Astrocyte of the hippocampus (primary cell): ENCODE measurements around the gene EXOC4.
"Not testable (repeated sequence)": the region's sequence is repeated elsewhere in the genome, so short reads cannot be mapped to it uniquely, and the experiment has no call there.

Experiments
- DNase-seq: peaks from one replicate; pipeline ENCODE4 v3.0.0; 2011; ENCODE audit warnings: low read depth, low spot score

The EXOC4 gene

DNA sequence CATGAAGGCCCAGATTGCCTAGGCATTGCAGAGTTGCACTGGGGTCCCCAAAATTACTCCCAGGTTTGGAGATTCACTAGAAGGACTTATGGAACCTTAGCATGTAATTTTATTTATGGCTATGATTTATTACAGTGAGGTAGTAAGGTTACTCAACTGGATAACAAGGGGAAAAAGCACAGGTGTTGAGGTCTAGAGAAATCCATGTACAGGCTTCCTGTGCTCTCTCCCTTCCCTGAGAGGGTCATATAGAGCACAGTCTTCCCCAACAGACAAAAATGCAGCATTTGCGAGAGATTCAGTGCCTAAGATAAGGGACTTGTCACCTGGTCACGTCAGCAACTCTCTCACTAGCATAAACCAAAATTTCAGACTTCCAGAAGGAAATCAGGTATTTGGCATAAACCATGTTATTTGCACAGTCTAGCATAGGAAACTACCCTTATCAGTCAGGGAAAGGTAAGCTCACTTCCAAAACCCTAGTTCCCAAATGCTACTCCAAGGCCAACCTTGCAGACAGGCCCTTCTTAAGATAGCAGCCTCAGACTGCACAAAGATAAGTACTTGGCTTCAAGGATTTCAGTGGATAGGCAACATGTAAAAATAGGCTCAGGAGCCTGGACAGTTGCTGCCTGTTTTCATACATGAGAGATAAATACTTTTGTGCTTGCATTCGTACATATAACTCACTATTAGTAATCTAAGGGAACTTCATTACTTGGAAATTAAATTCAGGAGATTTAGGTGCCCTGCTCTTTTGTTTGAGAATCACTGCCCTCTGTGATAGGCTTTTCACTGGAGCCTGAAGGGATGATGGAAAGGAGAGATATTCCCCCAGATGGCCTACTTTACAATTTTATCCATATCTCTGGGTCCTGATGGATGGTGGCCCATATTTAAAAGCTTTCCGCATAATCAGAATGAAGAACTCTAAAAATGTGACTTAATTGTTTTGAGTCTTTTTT, 495.8 kb downstream of the EXOC4 start:
- DNase-seq, result no peak

DNA sequence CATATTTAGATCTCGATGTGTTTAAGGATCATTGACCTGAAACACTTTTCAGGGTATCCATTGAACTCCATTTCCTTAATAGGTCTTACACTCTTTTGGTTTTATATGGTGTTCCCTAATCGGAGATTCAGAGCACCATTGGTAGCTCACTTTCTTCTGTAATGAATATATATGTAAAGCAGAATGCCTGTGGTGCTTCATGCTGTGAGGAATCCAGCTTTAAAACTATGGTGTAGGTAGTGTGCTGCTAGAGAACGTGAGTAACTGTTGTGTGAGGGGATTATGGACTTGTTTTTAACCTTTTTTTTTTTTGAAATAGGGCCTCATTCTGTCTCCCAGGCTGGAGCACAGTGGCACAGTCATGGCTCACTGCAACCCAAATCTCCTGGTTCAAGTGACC, 497.4 kb downstream of the EXOC4 start:
- no peak for DNase-seq

DNA sequence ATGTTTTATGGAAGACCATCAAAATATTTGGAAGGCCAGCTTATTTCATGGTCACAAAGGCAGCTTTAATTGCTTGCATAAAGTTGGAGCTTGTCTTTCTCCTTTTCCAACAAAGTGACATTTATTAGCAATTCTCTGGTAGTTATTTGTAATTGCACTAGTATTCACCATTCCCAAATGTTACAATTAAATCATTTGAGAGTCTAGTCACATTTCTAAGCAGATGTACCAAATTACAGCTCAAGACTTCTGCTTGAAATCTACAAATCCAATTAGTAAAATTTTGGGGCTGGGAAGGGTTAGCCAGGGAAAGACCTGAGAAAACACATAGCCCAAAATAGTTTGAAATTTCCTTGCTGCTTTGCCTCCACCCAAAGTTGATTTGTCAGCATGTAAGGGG, 498.2 kb downstream of the EXOC4 start:
- no peak for DNase-seq

DNA sequence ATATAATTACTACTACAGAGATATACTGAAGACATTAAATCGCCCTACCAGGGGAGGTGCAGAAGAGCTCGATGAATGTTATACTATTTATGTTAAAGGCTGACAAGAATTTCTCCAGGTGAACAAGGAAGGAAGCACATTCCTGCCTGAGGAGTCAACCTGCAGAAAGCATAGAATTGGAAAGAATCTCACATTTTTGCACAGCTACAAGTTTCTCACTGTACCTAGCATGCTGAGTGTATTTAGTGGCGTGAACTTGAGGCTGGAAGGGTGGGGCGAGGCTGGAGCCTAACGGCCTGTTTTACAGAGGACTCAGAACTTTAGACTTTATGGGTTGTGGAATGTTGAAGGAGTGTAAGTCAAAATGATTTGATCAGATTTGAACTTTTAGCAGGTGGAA, 500.6 kb downstream of the EXOC4 start:
- DNase-seq, result peak; percentile 7

DNA sequence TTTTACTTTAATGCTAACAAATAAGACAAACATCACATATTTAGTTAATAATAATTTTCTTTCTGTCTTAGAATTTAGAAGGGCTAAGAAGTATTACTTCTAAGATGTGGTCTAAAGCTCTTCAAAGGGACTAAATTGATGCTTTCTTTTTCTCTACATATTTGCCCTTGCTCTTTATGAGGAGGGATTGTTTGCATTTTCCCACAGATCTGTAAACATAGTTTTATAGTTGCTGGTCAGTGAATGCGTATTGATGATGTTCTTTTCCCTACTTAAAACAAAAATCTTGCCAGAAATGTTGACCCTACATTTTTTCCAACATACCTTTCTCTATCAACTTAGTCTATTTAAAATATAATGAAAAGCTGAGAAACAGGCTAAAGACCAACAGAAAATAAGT, 501.8 kb downstream of the EXOC4 start:
- no peak for DNase-seq

DNA sequence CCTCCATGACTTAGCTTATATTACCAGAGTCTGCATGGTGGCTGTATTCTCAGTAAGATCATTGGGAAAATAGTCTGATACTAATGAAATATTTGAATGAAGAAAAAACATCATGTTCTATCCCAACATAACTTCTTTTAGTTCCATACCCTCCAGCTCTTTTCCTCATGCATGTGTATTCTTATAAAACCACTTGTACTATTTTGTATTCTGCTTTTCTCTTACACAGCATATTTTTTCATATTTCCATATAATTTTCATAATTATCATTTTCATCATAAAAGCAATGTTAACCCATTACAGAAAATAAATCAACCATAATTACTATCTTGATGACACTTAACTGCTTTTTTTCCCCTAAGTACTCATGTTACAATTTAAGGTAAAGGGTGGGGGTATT, 503.0 kb downstream of the EXOC4 start:
- DNase-seq, result no peak

DNA sequence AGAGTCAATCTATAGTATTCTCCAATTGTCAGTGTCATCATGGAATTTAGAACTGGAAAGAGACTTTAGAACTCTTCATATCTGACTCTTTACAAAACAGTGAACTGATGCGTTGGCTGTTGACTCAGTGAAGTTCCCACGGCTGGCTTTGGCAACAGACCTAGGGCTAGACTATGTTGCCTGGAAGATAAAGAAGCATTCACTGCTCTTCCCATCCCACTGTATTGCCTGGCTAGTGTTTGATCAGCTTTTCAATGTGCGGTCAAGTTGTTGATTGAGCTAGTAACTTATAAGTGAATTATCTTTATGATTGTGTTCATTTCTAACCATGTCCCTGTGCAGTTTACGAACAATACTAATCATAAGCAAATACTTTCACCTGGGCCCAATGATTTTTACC, 508.6 kb downstream of the EXOC4 start:
- DNase-seq, result no peak

DNA sequence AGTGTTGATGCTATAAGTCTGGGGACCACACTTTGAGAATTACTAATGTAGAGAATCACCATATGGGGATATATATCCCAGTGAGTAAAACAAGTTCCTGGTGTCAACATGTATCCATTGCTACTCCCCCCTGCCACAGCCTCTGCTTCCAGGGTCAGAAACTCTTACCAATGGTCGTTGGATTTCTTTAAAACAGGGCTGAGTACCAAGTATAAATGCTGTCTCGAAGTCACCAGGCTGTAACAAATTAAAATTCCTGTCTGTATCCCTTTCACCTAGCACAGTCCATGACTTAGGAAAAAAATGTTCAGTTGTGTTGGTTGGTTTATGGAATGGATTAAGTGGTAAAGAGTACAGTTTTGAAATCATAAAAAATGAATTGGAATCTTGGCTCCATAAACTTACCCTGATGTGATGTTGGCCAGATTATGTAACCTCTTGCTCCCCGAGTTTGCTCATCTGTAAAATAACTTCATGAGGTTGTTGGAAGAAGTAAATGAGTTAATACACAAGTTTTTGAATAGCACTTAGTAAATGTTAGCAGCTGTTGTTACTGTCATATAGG, 510.3 kb downstream of the EXOC4 start:
- DNase-seq, result no peak

DNA sequence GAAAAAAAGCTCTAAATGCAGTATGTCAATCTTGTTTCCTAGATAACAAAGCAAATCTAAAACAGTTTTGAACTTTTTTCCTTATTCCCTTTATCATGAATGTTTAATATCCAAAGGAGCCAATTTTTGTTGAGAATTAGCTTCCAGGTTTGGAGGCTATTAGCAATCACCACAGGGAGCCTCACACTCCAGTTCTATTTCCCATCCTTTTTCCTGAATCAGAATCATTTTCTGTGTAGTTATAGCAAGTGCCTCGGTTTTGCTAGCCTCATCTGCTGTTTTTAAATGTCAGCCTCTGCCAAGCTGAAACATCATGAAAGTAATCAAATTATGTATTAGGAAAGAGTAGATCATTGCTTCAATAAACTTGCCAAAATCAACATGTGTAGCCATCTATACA, 516.8 kb downstream of the EXOC4 start:
- no peak for DNase-seq

DNA sequence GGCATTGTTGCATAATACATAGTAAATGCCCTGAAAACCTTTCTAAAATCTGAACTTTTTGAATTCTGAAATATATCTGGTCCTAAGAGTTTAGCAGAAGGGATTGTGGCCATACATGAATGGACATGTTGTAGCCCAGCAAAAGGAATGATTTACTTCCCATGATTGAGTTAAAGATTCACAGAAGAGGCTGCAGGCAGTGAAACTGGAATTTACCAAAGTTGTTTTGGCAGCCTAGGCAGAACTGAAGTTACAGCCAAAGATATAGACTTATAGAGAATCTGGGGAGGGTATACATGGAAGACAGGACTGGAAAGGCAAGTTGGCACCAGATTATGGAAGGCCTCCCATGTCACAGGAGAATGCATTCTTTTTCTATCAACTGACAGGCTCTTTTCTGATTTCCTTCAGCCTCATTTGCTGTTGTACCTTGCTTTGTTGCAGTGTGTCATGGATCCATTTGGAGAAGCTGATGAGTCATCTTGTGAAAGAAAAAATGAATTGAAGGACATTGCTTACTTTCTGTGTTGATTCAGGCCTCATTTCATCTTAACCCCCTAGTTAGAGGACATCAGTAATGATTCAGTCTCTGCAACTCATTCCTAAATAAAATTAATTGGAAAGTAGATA, 518.1 kb downstream of the EXOC4 start:
- DNase-seq, result peak; percentile 63

DNA sequence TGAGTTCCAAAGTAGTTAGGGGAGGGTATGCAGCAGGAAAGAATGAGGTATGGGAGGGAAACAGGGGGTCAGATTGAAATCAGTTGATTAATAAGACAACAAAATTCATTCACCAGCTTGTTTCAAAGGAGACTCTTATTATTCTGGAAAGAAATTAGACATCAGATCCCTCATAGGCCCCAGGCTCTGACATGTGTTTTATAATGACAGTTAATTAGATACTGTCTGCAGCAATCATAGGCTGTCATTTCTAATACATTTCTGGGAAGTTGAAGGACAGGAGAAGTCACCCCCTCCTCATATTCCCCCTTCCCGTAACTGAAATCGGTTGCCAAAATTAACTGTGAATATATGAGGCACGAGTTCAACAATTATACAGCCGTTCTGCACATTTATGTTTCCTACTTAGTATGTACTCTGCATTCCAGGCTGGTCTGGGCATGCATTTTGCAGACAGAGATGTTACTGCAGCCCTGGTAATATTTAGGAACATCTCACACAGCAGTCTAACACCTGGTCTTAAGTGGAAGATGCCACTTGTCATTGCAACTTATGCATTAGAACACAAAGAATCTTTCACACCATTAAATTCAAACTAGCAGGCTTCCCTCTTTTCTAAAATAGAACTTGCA, 519.0 kb downstream of the EXOC4 start:
- no peak for DNase-seq

DNA sequence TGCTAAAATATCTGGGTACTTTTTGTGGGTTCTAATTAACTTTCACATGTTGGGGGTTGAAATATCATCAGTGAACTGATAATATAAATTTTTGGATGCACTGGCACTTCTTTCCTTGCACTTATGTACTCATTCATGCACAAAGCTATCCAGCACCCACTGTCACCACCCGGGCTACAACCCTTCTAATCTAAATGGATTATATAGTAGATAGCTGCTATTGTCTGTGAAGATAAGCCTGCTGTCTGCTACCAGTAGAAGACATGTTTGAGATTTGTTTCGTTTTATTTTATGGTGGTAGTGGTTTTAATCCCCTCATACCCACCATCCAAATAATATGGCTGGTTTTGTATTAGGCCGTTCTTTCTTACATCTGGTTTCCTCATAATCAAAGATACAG, 520.7 kb downstream of the EXOC4 start:
- DNase-seq, result no peak

DNA sequence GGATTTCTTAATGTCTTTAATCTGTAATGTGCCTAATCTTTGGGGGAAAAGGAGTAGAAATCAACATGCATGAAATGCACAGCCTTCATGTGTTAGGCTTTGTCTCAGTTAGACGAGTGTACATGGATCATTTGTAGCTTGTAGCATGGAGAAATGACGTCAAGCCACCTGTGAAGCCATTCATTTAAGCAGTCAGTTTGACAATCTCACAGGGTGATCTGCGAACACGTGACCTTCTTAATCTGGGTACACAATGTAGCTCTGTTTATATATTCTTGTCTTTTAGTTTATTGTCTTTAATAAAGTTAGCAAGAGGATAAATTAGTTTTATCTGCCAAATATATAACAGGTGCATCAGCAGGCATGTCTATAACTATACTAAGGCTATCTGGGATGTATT, 522.3 kb downstream of the EXOC4 start:
- DNase-seq, result no peak

DNA sequence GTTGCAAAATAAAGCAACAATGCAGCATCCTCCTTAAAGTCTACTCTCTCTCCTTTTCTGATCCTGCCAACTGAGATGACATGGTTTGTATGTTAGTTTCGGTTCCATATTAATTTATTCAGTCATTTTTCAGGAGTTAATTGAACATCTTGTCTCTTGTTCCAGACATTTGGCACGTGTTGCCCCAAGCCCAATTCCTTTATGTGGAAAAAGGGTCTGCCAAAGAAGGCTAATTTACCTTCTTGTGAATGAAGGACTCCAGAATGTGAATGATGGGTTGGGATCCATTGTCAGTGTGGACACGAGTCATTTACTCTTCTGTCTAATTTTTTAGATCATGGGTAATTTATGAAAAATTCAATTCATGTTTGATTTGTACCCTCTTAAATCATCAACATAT, 523.4 kb downstream of the EXOC4 start:
- DNase-seq, result no peak

DNA sequence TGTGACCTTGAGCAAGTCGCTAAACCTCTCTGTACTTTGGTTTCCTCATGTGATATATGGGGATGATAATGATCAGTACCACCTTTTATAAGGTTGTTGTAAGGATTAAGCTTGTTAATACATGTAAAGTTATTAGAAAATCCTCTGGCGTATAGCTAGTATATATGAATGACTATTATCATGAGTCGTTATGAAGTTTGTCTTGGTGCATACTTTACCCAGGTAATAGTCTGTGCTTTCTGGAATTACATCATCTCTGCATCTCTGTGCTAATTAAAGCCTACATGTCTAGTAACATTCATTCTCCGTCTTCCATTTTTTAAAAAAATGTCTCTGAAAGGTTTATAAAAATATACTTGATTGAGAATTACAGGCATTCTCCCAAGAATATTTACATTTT, 524.8 kb downstream of the EXOC4 start:
- no peak for DNase-seq

DNA sequence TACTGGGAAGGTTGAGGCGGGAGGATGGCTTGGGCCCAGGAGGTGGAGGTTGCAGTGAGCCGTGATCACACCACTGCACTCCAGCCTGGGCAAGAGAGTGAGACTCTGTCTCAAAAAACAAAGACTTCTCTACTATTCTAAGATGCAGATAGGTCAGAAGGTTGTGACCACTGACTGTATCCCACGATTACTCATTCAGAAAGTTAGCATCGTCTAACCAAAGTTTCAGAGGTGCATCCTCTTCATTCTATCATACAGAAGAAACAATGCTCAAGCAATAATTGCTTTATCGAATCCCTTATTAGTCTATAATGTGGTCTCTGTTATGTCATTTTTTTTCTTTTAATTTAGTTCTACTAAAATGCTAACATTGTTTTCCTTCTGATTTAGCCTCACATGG, 525.6 kb downstream of the EXOC4 start:
- no peak for DNase-seq

DNA sequence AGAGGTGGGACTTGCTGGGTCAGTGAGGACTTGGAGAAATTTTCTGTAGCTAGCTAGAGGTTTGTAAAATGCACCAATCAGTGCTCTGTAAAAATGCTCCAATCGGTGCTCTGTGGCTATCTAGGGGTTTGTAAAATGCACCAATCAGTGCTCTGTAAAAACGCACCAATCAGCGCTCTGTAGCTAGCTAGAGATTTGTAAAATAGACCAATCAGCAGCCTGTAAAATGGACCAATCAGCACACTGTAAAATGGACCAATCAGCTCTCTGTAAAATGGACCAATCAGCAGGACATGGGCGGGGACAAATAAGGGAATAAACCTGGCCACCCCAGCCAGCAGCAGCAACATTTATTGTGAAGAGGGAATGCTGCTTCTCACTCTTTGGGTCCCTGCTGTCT, 526.7 kb downstream of the EXOC4 start:
- not testable (repeated sequence) for DNase-seq

DNA sequence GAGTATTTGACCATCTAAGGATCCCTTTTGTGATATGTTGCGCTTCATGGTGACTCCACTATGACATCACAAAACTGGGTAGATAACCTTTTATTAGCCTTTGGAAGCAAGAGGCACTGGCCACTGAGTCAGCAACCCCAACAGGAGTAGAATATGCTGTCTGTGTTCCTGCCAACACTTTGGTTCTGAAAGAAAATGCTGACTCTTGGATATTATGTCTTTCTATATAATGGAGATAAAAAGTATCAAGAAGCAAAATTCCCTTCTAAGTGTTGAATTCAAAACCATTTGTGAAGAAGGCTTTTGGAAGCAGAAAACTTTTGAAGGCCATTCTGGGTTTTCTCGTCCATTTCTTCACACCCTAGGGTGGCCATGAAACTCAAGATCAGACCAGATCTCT, 528.0 kb downstream of the EXOC4 start:
- DNase-seq, result no peak

DNA sequence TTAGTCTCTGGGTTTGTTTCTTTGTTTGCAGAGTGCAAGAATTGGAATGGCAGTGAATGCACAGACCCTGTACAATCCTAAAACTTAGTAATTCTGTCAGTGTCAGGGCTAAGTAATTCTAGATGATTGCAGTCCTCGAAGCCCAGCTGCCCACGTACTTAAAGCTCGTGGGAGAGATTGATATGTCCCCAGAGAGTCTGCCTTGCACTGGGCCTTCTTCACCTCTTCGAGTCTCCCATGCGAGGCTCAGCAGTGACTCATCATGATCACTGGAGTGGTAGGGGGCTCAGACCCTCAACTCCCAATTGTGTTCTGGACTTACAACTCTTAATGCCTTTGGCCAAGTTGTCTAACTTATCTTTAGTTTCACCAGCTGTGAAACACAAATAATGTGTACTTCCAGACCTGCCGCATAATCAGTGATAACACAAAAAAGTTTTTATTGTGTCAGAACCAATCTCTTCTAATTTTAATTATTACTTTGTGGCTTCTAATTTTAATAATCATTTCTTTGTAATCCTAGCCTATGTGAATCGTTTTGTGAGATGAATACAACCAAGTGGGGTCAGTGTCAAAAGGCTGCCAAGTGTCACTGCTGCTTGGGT, 528.7 kb downstream of the EXOC4 start:
- DNase-seq, result no peak

DNA sequence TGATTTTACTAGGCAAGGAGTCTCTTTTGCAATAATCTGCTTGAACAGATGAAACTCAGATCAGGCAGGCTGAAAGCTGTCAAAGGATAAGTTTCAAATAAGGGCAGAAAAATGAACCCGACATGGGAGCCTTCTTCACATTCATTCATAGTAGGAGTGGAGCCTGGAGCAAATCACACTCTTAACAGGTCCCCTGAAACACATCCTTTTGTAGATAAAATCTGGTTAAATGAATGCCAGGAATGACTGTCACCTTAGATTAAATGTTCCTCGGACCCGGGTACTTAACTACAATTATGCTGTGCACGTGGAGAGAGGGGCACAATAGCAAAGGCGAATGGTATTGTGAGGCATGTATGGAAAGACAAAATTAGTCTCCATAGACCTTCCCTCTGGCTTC, 529.6 kb downstream of the EXOC4 start:
- DNase-seq, result no peak

DNA sequence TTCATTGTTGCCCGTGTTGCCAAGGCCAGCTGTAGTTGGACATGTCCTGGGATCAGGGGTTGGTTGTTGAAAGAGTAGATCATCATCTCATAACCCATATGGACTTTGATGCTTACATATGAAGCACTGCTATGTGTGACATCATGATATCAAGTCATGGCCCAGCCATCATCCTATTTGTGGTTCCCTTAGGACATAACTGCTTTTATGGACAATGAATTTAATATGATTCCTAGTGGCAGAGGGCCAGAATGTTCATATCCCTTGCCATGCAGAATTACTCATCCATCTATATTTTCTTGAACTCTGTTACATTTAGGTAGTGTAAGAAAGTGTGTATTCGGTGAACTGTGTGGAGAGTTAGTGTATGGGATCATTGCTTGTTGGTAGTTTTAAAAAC, 530.4 kb downstream of the EXOC4 start:
- DNase-seq, result no peak

DNA sequence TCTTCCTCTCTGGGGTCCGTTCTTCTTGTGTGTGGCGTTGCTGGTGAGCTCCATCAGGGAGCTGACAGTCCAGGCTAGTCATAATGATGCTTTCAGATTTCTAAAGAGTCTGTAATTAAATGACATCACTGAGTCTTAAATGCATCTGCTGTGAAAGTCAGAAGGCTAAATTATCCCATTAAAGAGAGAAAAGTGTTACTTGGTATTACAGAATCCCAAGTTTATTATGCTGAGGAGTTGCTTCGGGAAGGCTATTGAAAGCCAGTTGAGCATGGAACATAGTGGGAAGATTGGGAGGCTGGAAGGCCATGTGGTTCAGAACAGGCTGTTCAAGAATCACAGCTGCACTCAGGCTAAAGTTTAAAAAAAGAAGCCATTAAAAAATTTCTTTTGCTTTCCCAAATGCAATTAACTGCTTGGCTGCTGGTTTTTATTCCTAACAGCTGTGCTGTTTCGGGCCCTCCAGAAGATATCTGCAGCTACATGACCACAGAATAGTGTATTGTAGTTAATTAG, 531.7 kb downstream of the EXOC4 start:
- no peak for DNase-seq
